Adipose tissue (tissue), 3 donors: ENCODE measurements around the gene MTHFSD. TPM values are rescaled to one million over a fixed set of nuclear protein-coding genes. Genes with fewer than 3 reads are reported as not detected.

Source experiments
- H3K27ac ChIP-seq: one replicate; pipeline ENCODE4 v1.5.1; 2013; ENCODE audit warnings: low read depth, low read length
- WGBS, 3 donors: extraction: QIAGEN DNeasy Blood & Tissue Kit; methylation state at CpG; one replicate each; pipeline ENCODE4 v1.1.7; 2013; 5-methylcytosine and 5-hydroxymethylcytosine counted together
- polyA plus RNA-seq, 3 donors: library from polyadenylated mRNA; stranded (reverse); fragments of 200-250 nt; gene quantifications; one replicate each; pipeline ENCODE4 v1.2.3, GENCODE V29; 2013
- donor health status: healthy with polysubstance abuse.
- donor health status: Bipolar disorder and iron deficiency.
- donor health status: healthy.

Gene MTHFSD
- polyA plus RNA-seq, 3 donors, result 6.1 to 7.3 (median 7.1) TPM

- H3K27ac ChIP-seq, result no peak overlapping the region
- WGBS, 3 donors, result 92 to 95% (median 93%) methylated on average over 17 of the region's 17 CpGs
Observed at GRCh38 chr16:86538196-86538780, 16.7 kb downstream of the MTHFSD start.

GRCh38 chr16:86537486-86537885, 17.5 kb downstream of the MTHFSD start:
- 92 to 97% (median 96%) methylated on average over 4 of the region's 4 CpGs for WGBS, 3 donors
- no peak overlapping the region for H3K27ac ChIP-seq

GRCh38 chr16:86536621-86537020, 18.4 kb downstream of the MTHFSD start:
- H3K27ac ChIP-seq, result no peak overlapping the region
- WGBS, 3 donors, result 95 to 97% (median 96%) methylated on average over 17 of the region's 17 CpGs

GRCh38 chr16:86534779-86535615, 20.0 kb downstream of the MTHFSD start:
- WGBS, 3 donors, result 87 to 91% (median 87%) methylated on average over 18 of the region's 18 CpGs

GRCh38 chr16:86533767-86534351, 21.2 kb downstream of the MTHFSD start:
- WGBS, 3 donors, result 91 to 96% (median 92%) methylated on average over 8 of the region's 8 CpGs
- no peak overlapping the region for H3K27ac ChIP-seq

More at GRCh38 chr16:86534779-86535615, 20.0 kb downstream of the MTHFSD start:
- no peak overlapping the region for H3K27ac ChIP-seq

- no peak overlapping the region for H3K27ac ChIP-seq
- WGBS, 3 donors, result 95 to 97% (median 96%) methylated on average over 8 of the region's 8 CpGs
Observed at GRCh38 chr16:86533076-86533475, 22.0 kb downstream of the MTHFSD start.

- WGBS, 3 donors, result 89 to 95% (median 90%) methylated on average over 7 of the region's 7 CpGs
Observed at GRCh38 chr16:86532526-86532815, 22.6 kb downstream of the MTHFSD start.

GRCh38 chr16:86531641-86532525, 23.2 kb downstream of the MTHFSD start:
- WGBS, 3 donors, result 92 to 93% (median 93%) methylated on average over 43 to 49 of the region's 49 CpGs
- no peak overlapping the region for H3K27ac ChIP-seq

More at GRCh38 chr16:86532526-86532815, 22.6 kb downstream of the MTHFSD start:
- no peak overlapping the region for H3K27ac ChIP-seq

GRCh38 chr16:86531191-86531545, 23.9 kb downstream of the MTHFSD start:
- no peak overlapping the region for H3K27ac ChIP-seq
- whole genome bisulfite sequencing, 3 donors, result 59 to 74% (median 61%) methylated on average over 7 of the region's 7 CpGs

GRCh38 chr16:86530251-86531190, 24.5 kb downstream of the MTHFSD start:
- no peak overlapping the region for H3K27ac ChIP-seq
- WGBS, 3 donors, result 78 to 80% (median 80%) methylated on average over 31 of the region's 31 CpGs

- H3K27ac ChIP-seq, result no peak overlapping the region
- WGBS, 3 donors, result 84 to 90% (median 87%) methylated on average over 8 of the region's 8 CpGs
Observed at GRCh38 chr16:86529160-86529559, 25.9 kb downstream of the MTHFSD start.

GRCh38 chr16:86528061-86528929, 26.7 kb downstream of the MTHFSD start:
- no peak overlapping the region for H3K27ac ChIP-seq
- 92 to 95% (median 95%) methylated on average over 38 of the region's 38 CpGs for WGBS, 3 donors

- 95 to 96% (median 95%) methylated on average over 15 of the region's 15 CpGs for WGBS, 3 donors
- H3K27ac ChIP-seq, result no peak overlapping the region
Observed at GRCh38 chr16:86527366-86527765, 27.7 kb downstream of the MTHFSD start.

- WGBS, 3 donors, result 61 to 72% (median 66%) methylated on average over 12 of the region's 12 CpGs
- no peak overlapping the region for H3K27ac ChIP-seq
Observed at GRCh38 chr16:86525696-86526095, 29.3 kb downstream of the MTHFSD start.

- 15 to 62% (median 59%) methylated on average over 6 of the region's 6 CpGs for WGBS, 3 donors
- H3K27ac ChIP-seq, result no peak overlapping the region
Observed at GRCh38 chr16:86524029-86524428, 31.0 kb downstream of the MTHFSD start.

GRCh38 chr16:86523166-86523740, 31.8 kb downstream of the MTHFSD start:
- no peak overlapping the region for H3K27ac ChIP-seq
- WGBS, 3 donors, result 54 to 75% (median 69%) methylated on average over 5 of the region's 5 CpGs
